ENCODE measurements around the gene RNF144A. TPM values are rescaled to one million over a fixed set of nuclear protein-coding genes. Genes with fewer than 3 reads are reported as not detected.
A peak's percentile ranks its signal among the peaks of the same experiment; 100 is the strongest.

Gene RNF144A
- total and polyA plus RNA-seq, 12 donors, result 13.0 to 103 (median 42.3) TPM

DNA sequence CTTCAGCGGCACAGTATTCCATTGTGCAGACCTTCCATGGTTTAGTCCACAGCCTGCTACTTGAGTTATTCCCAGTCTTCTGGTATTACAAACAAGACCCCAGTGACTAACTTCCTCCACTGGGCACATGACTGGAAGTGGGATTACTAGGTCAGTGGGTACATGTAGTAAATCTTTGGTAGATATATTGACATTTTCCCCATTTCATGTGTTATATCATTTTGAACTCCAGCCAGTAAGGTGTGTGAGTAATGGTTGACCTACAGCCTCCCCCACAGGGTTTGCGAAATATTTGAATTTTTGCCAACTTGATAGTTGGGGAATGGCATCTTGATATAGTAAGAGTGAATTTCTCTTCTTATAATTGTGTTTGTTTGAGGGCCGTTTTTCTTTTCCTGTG, 58.8 kb downstream of the RNF144A start:
- TF ChIP-seq, protein P1, sequence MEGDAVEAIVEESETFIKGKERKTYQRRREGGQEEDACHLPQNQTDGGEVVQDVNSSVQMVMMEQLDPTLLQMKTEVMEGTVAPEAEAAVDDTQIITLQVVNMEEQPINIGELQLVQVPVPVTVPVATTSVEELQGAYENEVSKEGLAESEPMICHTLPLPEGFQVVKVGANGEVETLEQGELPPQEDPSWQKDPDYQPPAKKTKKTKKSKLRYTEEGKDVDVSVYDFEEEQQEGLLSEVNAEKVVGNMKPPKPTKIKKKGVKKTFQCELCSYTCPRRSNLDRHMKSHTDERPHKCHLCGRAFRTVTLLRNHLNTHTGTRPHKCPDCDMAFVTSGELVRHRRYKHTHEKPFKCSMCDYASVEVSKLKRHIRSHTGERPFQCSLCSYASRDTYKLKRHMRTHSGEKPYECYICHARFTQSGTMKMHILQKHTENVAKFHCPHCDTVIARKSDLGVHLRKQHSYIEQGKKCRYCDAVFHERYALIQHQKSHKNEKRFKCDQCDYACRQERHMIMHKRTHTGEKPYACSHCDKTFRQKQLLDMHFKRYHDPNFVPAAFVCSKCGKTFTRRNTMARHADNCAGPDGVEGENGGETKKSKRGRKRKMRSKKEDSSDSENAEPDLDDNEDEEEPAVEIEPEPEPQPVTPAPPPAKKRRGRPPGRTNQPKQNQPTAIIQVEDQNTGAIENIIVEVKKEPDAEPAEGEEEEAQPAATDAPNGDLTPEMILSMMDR (IDR thresholded peaks at IDR 0.05), result no peak
- no peak for TF ChIP-seq POLR2A (IDR thresholded peaks at IDR 0.05)
- intact Hi-C loops (cut with DNase I), result no loop called here
- 53 to 67% (median 60%) methylated on average over 3 of the region's 3 CpGs for WGBS, 4 donors
- H3K27ac ChIP-seq, result peak overlapping the region in 1 of 5 donors; percentile 19
- no peaks in the 10 kb centered on the region for H3K27me3 ChIP-seq
- H3K9me3 ChIP-seq (replicated peaks in 1 of 3), result no peaks in the 10 kb centered on the region
- H3K36me3 ChIP-seq (replicated peaks in 1 of 2), result no peaks in the 10 kb centered on the region
- DNase-seq, result peak in 2 of 7 donors; percentile 45 to 49
- H3K4me1 ChIP-seq (replicated peaks in 1 of 2), result peaks cover 10 to 38% of the 10 kb centered on the region in 2 donors
- H3K4me3 ChIP-seq, result no peak overlapping the region

DNA sequence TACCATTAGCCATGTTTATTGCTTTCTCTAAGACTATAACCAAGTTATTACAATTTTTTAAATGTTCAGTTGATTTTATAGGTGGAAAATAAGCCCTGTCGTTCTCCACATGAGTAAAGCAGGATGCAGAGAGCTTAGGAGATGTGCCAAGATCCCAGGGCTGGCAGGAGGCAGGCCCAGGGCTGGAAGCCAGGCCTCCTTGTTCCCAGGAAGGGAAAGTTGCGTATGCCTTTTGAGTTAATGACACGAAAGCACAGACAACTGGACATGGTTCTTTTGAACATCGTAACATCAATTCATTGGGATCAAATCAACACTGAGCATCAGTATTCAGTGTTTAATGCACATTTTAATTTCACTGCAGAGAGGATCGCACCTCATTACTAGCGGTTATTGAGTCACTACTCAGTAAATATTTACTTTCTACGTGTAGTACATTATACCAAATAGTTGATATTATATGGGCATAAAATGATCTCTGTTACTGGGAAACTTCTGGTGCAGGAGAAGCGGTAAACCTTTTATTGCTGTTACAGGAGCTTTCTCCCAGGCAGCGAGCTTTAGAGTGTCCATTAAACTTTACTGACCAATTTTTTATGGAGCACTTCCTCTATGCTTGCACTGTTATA, 60.0 kb downstream of the RNF144A start:
- WGBS, 4 donors, result 57 to 66% (median 62%) methylated on average over 9 of the region's 9 CpGs
- intact Hi-C loops (cut with DNase I), result no loop called here
- DNase-seq, result peak; percentile 77 to 93 (median 83)
- no peak for TF ChIP-seq POLR2A (IDR thresholded peaks at IDR 0.05)
- TF ChIP-seq, protein P1 (IDR thresholded peaks at IDR 0.05), result no peak
- peak overlapping the region in 3 of 5 donors; percentile 7 to 70 (median 60) for H3K27ac ChIP-seq
- H3K9me3 ChIP-seq (replicated peaks in 1 of 3), result no peaks in the 10 kb centered on the region
- H3K27me3 ChIP-seq, result no peaks in the 10 kb centered on the region
- peaks cover 10 to 28% of the 10 kb centered on the region in 2 donors for H3K4me1 ChIP-seq (replicated peaks in 1 of 2)
- H3K36me3 ChIP-seq (replicated peaks in 1 of 2), result no peaks in the 10 kb centered on the region
- H3K4me3 ChIP-seq, result no peak overlapping the region

DNA sequence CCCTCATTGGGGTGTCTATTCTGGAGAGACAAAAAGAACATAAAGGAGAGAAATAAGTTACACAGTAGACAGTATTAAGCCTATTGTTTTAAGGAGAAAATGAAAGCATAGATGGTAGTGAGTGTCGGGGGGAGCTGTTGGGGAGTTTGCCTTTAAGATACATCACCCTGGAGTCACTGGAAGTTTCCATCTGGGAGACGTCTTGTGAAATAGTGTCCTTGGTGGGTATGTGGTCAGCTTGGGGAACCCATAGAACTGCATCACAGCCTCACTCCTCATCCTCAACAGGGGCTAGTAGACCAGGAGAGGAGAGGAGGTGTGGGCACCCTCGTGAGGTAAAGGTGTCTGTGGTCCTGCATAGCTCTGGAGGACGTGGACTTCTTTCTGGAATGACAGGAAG, 60.6 kb downstream of the RNF144A start:
- H3K36me3 ChIP-seq (replicated peaks in 1 of 2), result no peaks in the 10 kb centered on the region
- intact Hi-C loops (cut with DNase I), result no loop called here
- TF ChIP-seq, protein P1 (IDR thresholded peaks at IDR 0.05), result no peak
- TF ChIP-seq POLR2A (IDR thresholded peaks at IDR 0.05), result no peak

DNA sequence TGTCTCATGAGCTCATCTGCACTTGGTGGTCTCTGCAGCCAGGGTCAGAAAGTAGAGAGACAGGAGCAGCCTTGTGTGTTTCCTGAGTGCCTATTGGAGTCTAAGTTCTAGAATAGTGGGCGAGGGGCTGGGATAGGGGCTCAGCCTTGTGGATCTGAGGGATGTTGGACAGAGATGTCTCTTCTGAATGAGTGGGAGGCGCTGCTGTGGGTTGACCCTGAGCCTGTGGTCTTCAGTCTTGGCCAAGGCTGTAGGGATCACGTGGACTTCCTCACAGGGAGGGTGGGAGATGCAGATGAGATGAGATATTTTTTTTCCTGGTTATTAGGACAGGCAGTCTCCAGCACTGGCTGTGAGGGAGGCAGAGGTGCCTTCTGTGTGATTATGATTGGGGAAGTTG, 61.8 kb downstream of the RNF144A start:
- WGBS, 4 donors, result 80 to 90% (median 85%) methylated on average over 3 of the region's 3 CpGs
- Histone ChIP-seq H3K27me3 (no peaks in the 10 kb centered on the region), H3K9me3 (replicated peaks in 1 of 3) (no peaks in the 10 kb centered on the region), H3K36me3 (replicated peaks in 1 of 2) (no peaks in the 10 kb centered on the region), H3K27ac (no peak overlapping the region), H3K4me1 (replicated peaks in 1 of 2) (peaks cover 14 to 43% of the 10 kb centered on the region in 2 donors), H3K4me3 (no peak overlapping the region)
- DNase-seq, result peak in 1 of 7 donors; percentile 34
- TF ChIP-seq, protein P1 (IDR thresholded peaks at IDR 0.05), result no peak
- no peak for TF ChIP-seq POLR2A (IDR thresholded peaks at IDR 0.05)
- intact Hi-C loops (cut with DNase I), result no loop called here

More for the DNA sequence above, 60.6 kb downstream of the RNF144A start:
- 73 to 81% (median 77%) methylated on average over 4 of the region's 4 CpGs for WGBS, 4 donors
- Histone ChIP-seq H3K27ac (peak overlapping the region in 2 of 5 donors; percentile 60 to 70), H3K9me3 (replicated peaks in 1 of 3) (no peaks in the 10 kb centered on the region), H3K4me3 (no peak overlapping the region), H3K27me3 (no peaks in the 10 kb centered on the region), H3K4me1 (replicated peaks in 1 of 2) (peaks cover 12 to 33% of the 10 kb centered on the region in 2 donors)
- peak in 2 of 7 donors; percentile 32 to 48 for DNase-seq
